OCI-LY7 (cell line): Measurements from ENCODE around the gene TPMT. TPM values are rescaled to one million over a fixed set of nuclear protein-coding genes. Genes with fewer than 3 reads are reported as not detected.

Source experiments
- BruUV-seq: library from RNA; stranded (reverse); fragments of 400-500 nt; replicated peaks from 2 replicates; lab custom pipeline; 2021; lab: Mats Ljungman, UMichigan
- CTCF ChIA-PET: fragments of 300-600 bp; sonication (Branson Sonifier 250); formaldehyde crosslinking; loops from one replicate; lab custom pipeline; 2022; ENCODE audit warnings: antibody characterized with exemption; ENCODE audit not compliant: unreplicated experiment; lab: Charles Lee
- POLR2A ChIA-PET: fragments of 300-600 bp; sonication (Branson Sonifier 250); formaldehyde crosslinking; loops from one replicate; lab custom pipeline; 2022; ENCODE audit warnings: antibody characterized with exemption; lab: Charles Lee
- DNase-seq: peaks from one replicate; pipeline ENCODE4 v3.0.0-alpha.2; 2015; ENCODE audit warnings: low spot score
- H2AFZ ChIP-seq: fragments of 200-600 bp; sonication (generic), shearing (Covaris generic); 2 replicates; pipeline ENCODE4 v1.6.1; 2014; ENCODE audit warnings: mild to moderate bottlenecking, antibody characterized with exemption, low read length, moderate library complexity
- H3K27ac ChIP-seq: fragments of 200-600 bp; sonication (generic); 2 replicates; pipeline ENCODE4 v1.5.1; 2014; ENCODE audit warnings: mixed run types, low read depth, mild to moderate bottlenecking, moderate library complexity, low read length, inconsistent platforms; ENCODE audit not compliant: poor library complexity, severe bottlenecking
- H3K36me3 ChIP-seq: fragments of 200-600 bp; sonication (generic); 2 replicates; pipeline ENCODE4 v1.6.1; 2014; ENCODE audit warnings: mild to moderate bottlenecking, antibody characterized with exemption, low read length, moderate library complexity, mixed read lengths; ENCODE audit not compliant: insufficient read depth
- H3K4me1 ChIP-seq: fragments of 200-600 bp; sonication (generic); 2 replicates; pipeline ENCODE4 v1.5.1; 2014; ENCODE audit warnings: mild to moderate bottlenecking, low read length; ENCODE audit not compliant: insufficient read depth, poor library complexity, severe bottlenecking
- H3K4me2 ChIP-seq: fragments of 200-600 bp; sonication (generic); 2 replicates; pipeline ENCODE4 v1.6.1; 2014; ENCODE audit warnings: mild to moderate bottlenecking, low read length
- H3K4me3 ChIP-seq: fragments of 200-600 bp; sonication (generic); 2 replicates; pipeline ENCODE4 v1.5.1; 2014; ENCODE audit warnings: mild to moderate bottlenecking, low read depth, low read length; ENCODE audit not compliant: poor library complexity, severe bottlenecking
- H3K79me2 ChIP-seq: fragments of 200-600 bp; sonication (generic); 2 replicates; pipeline ENCODE4 v1.6.1; 2016; ENCODE audit warnings: low read depth, mild to moderate bottlenecking, low read length, moderate library complexity, mixed read lengths; ENCODE audit not compliant: insufficient read depth
- H3K9me2 ChIP-seq: fragments of 200-600 bp; sonication (generic); 2 replicates; pipeline ENCODE4 v1.6.1; 2016; ENCODE audit warnings: mild to moderate bottlenecking, low read length, mixed read lengths; ENCODE audit not compliant: insufficient read depth
- H3K9me3 ChIP-seq: fragments of 200-600 bp; sonication (generic); 2 replicates; pipeline ENCODE4 v1.6.1; 2014; ENCODE audit warnings: mild to moderate bottlenecking, mixed run types, low read length, mixed read lengths
- H4K20me1 ChIP-seq: fragments of 200-600 bp; sonication (generic); 2 replicates; pipeline ENCODE4 v1.6.1; 2014; ENCODE audit warnings: mild to moderate bottlenecking, antibody characterized with exemption, low read length, moderate library complexity, mixed read lengths; ENCODE audit not compliant: insufficient read depth
- EZH2phosphoT487 ChIP-seq: fragments of 200-600 bp; sonication (generic); IDR thresholded peaks from 2 replicates; pipeline ENCODE4 v1.6.1; 2018; ENCODE audit warnings: low read depth, borderline replicate concordance, mild to moderate bottlenecking, mixed run types, antibody characterized with exemption, low read length, moderate library complexity, mixed read lengths
- intact Hi-C: fragments of 100-400 bp; cut with micrococcal nuclease; formaldehyde crosslinking; loops from one replicate; pipeline ENCODE4 v1.10.0; 2022; ENCODE audit not compliant: unreplicated experiment
- total RNA-seq, 2 experiments: library from RNA; depleted of rRNA in 1 of 2; stranded (reverse); fragments of >200 nt in 1 of 2; shearing (Covaris generic) in 1 of 2; gene quantifications; 2 replicates each; pipeline ENCODE4 v1.2.3, GENCODE V29; 2014 to 2022
- TF ChIP-seq, protein P1 (sequence below): fragments of 200-600 bp; sonication (generic); conservative IDR thresholded peaks from 2 replicates; pipeline ENCODE4 v1.5.1; 2014; ENCODE audit warnings: mild to moderate bottlenecking, antibody characterized with exemption, low read length, moderate library complexity, mixed read lengths

TPMT gene
- total RNA-seq, 2 experiments from 2014 or later, result 6.0 to 8.4 TPM

DNA sequence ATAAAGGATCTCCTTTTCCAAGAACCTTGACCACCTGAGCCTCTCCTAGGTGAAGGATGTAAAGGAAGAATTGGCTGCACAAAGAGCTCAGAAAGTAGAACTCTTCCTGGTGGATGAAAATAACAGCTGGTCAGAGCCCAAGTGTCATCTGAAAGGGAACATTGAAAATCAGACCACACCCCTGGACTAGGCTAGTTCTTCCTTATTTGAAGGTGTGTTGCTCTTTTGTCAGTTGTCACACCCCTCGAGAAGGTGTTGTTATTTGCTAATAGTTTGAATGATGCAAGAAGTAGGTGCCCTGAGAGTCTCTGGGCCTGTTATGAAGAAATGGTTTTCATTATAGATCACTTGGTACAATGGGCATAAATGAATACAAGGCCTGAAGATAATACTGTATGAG lies 63.5 kb downstream of the TPMT start:
- TF ChIP-seq, protein P1, sequence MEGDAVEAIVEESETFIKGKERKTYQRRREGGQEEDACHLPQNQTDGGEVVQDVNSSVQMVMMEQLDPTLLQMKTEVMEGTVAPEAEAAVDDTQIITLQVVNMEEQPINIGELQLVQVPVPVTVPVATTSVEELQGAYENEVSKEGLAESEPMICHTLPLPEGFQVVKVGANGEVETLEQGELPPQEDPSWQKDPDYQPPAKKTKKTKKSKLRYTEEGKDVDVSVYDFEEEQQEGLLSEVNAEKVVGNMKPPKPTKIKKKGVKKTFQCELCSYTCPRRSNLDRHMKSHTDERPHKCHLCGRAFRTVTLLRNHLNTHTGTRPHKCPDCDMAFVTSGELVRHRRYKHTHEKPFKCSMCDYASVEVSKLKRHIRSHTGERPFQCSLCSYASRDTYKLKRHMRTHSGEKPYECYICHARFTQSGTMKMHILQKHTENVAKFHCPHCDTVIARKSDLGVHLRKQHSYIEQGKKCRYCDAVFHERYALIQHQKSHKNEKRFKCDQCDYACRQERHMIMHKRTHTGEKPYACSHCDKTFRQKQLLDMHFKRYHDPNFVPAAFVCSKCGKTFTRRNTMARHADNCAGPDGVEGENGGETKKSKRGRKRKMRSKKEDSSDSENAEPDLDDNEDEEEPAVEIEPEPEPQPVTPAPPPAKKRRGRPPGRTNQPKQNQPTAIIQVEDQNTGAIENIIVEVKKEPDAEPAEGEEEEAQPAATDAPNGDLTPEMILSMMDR, result no peak
- TF ChIP-seq EZH2phosphoT487, result no peak
- ChIA-PET POLR2A (interaction anchor here (1.5 kb wide), 1 partner anchor 9 kb away, joined by 3 read pairs; no protein-coding TSS in a partner anchor), CTCF (no interaction called here)
- Histone ChIP-seq H3K79me2 (no peaks in the 10 kb centered on the region), H3K9me3 (no peaks in the 10 kb centered on the region), H4K20me1 (no peaks in the 10 kb centered on the region), H3K36me3 (no peaks in the 10 kb centered on the region), H2AFZ (no peak overlapping the region), H3K9me2 (no peaks in the 10 kb centered on the region), H3K4me2 (no peak overlapping the region), H3K27ac (no peak overlapping the region), H3K4me1 (no peaks in the 10 kb centered on the region), H3K4me3 (no peak overlapping the region)
- no peak for DNase-seq
- BruUV-seq, result no TSS peak
- intact Hi-C loops, result no loop called here

DNA sequence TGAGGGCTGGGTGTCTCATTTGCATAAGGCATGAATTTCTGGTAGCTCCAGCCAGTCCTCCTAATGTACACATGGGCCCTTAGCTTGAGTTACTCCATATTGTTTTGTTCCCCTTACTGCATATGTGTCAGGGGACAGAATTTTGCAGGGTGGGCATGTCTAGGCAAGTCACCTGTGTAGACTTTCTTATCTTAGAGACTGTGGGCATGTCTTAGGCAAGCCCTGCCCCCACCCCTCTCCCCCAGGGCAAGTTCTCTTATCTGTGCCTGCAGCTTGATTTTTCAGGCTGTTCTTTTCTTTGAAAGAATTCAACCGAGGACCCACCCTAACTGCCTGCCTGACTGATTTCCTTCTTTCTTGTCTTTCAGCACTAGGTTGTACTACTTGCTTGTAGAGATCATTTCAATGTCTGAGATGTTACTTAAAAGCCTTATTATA lies 64.5 kb downstream of the TPMT start:
- DNase-seq, result no peak
- H2AFZ ChIP-seq, result no peak overlapping the region
- H3K27ac ChIP-seq, result no peak overlapping the region
- no peaks in the 10 kb centered on the region for H3K4me1 ChIP-seq
- intact Hi-C loops, result no loop called here
- H3K9me3 ChIP-seq, result no peaks in the 10 kb centered on the region
- no peak overlapping the region for H3K4me2 ChIP-seq
- H3K36me3 ChIP-seq, result no peaks in the 10 kb centered on the region
- H3K4me3 ChIP-seq, result no peak overlapping the region
- ChIA-PET POLR2A (interaction anchor here (1.2 to 1.5 kb wide), 2 partner anchors 10 to 27 kb away, joined by 3 read pairs; no protein-coding TSS in a partner anchor), CTCF (no interaction called here)
- H4K20me1 ChIP-seq, result no peaks in the 10 kb centered on the region
- no peaks in the 10 kb centered on the region for H3K79me2 ChIP-seq
- TF ChIP-seq, protein P1, result no peak
- TF ChIP-seq EZH2phosphoT487, result no peak
- no TSS peak for BruUV-seq
- no peaks in the 10 kb centered on the region for H3K9me2 ChIP-seq

DNA sequence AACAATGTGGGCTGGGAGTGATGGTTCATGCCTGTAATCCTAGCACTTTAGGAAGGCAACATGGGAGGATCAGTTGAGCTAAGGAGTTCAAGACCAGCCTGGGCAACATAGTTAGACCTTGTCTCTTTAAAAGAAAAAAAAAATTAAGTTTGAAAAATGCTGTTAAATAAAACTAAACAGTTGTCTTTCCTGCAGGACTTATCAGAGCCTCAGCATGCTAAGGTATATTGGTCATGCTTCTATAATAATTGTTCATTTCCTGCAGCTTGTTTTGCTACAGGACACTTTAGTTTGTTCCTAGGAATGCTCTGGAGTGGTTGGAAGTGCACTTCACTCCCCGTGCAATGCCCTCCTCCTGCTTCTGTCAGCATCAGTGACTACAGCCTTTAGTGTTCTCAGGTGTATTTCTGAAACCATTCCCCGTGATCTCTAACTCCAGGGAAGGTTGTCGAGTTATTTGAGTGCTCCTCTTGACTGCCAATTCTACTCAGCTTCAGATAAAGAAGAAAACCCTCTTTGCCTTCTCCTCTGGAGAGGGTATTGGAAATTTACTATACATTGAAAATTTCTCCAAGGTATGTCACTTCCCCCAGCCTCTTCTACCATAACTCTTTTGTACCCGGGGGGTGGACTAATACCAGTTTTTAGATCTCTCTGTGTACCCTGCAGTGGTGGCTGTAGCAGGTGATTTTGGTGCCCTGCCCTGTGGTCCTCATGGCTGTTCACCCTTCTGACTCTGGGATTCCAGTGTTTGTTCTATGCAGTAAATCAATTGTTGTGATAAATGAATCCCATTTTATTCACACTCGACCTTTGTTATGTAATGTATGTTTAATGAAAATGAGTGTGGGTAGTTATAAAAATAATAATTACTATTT lies 66.2 kb downstream of the TPMT start:
- no peak overlapping the region for H2AFZ ChIP-seq
- no peaks in the 10 kb centered on the region for H3K36me3 ChIP-seq
- no peaks in the 10 kb centered on the region for H3K9me3 ChIP-seq
- no peak overlapping the region for H3K4me2 ChIP-seq
- no peaks in the 10 kb centered on the region for H3K4me1 ChIP-seq
- no peak overlapping the region for H3K4me3 ChIP-seq
- no peaks in the 10 kb centered on the region for H3K79me2 ChIP-seq
- CTCF ChIA-PET, result no interaction called here
- POLR2A ChIA-PET, result interaction anchor here (0.7 kb wide), 1 partner anchor 348 kb away, joined by 3 read pairs; no protein-coding TSS in a partner anchor
- no peak for DNase-seq
- no peak overlapping the region for H3K27ac ChIP-seq
- no peaks in the 10 kb centered on the region for H4K20me1 ChIP-seq
- TF ChIP-seq EZH2phosphoT487, result no peak
- TF ChIP-seq, protein P1, result no peak
- intact Hi-C loops, result no loop called here
- H3K9me2 ChIP-seq, result no peaks in the 10 kb centered on the region
- no TSS peak for BruUV-seq
